Spleen (tissue), 11 donors: Measurements from ENCODE around the gene FBXW4. TPM values are rescaled to one million over a fixed set of nuclear protein-coding genes. Genes with fewer than 3 reads are reported as not detected.

Experiments
- DNase-seq: peaks from one replicate; pipeline ENCODE4 v3.0.0-alpha.2; 2020
- H3K27ac ChIP-seq, 8 donors: fragments of 200-600 bp; sonication (generic) in 7 of 8; 1 replicate in 4 of 8; 2 replicates in 4 of 8; pipeline versions ENCODE4 v1.5.0 to v1.8.0; 2016 to 2021; ENCODE audit warnings: inconsistent platforms in 4 of 8, mild to moderate bottlenecking in 4 of 8, moderate library complexity in 1 of 8
- H3K27me3 ChIP-seq, 7 donors: fragments of 200-600 bp; sonication (generic) in 6 of 7; replicated peaks in 1 of 7; 1 replicate in 4 of 7; 2 replicates in 3 of 7; pipeline versions ENCODE4 v1.5.0 to v1.8.0; 2016 to 2021; ENCODE audit warnings: inconsistent platforms in 3 of 7, mild to moderate bottlenecking in 1 of 7
- H3K36me3 ChIP-seq, 6 donors: fragments of 200-600 bp; sonication (generic) in 5 of 6; 1 replicate in 4 of 6; 2 replicates in 2 of 6; pipeline versions ENCODE4 v1.5.0 to v1.8.0; 2016 to 2021; ENCODE audit warnings: inconsistent platforms in 2 of 6
- H3K4me1 ChIP-seq, 6 donors: fragments of 200-600 bp; sonication (generic) in 5 of 6; 1 replicate in 3 of 6; 2 replicates in 3 of 6; pipeline versions ENCODE4 v1.5.0 to v1.8.0; 2016 to 2021; ENCODE audit warnings: inconsistent platforms in 3 of 6
- H3K4me3 ChIP-seq, 8 donors: fragments of 200-600 bp; sonication (generic) in 7 of 8; 1 replicate in 4 of 8; 2 replicates in 4 of 8; pipeline versions ENCODE4 v1.5.0 to v1.8.0; 2016 to 2021; ENCODE audit warnings: inconsistent platforms in 4 of 8, mild to moderate bottlenecking in 4 of 8, moderate library complexity in 2 of 8
- H3K9me3 ChIP-seq, 8 donors: fragments of 200-600 bp; sonication (generic) in 7 of 8; 1 replicate in 4 of 8; 2 replicates in 4 of 8; pipeline versions ENCODE4 v1.5.0 to v1.8.0; 2016 to 2021; ENCODE audit warnings: inconsistent platforms in 4 of 8
- POLR2A ChIP-seq, 3 donors: fragments of 450-650 bp; IDR thresholded peaks; one replicate each; pipeline ENCODE4 v1.5.1; 2017; ENCODE audit warnings: antibody characterized with exemption in 3 of 3, mild to moderate bottlenecking in 1 of 3
- POLR2AphosphoS5 ChIP-seq, 3 donors: sonication (generic); formaldehyde crosslinking; IDR thresholded peaks; one replicate each; pipeline ENCODE4 v1.5.1; 2017; ENCODE audit warnings: antibody characterized with exemption in 3 of 3
- WGBS, 5 donors: extraction: QIAGEN DNeasy Blood & Tissue Kit in 3 of 5; methylation state at CpG; one replicate each; pipeline versions ENCODE4 v1.1.5 to v1.1.7; 2013 to 2018; 5-methylcytosine and 5-hydroxymethylcytosine counted together
- intact Hi-C: fragments of 100-400 bp; cut with DNase I; formaldehyde crosslinking; loops from one replicate; pipeline ENCODE4 v1.15.0; 2023; ENCODE audit warnings: low total_unique reads
- polyA plus RNA-seq, 3 donors: library from polyadenylated mRNA; stranded (reverse); fragments of 200-250 nt; gene quantifications; one replicate each; pipeline ENCODE4 v1.2.1, GENCODE V29; 2013
- total RNA-seq, 7 donors: library from RNA; depleted of rRNA in 3 of 7; stranded (reverse); fragments of >200 nt in 3 of 7; fragmentation: NEBNext Ultra II Directional in 4 of 7; extraction: Animal tissue kit (Norgen Biotek cat#: 25700) in 4 of 7; gene quantifications; one replicate each; pipeline versions ENCODE4 v1.1.0 to v1.2.1, GENCODE V29; 2016 to 2021
- TF ChIP-seq, protein P1 (sequence below), 11 experiments: fragments of 200-600 bp in 7 of 11; fragments of 450-650 bp in 4 of 11; sonication (generic) in 4 of 11; IDR thresholded peaks in 8 of 11; conservative IDR thresholded peaks in 3 of 11; 1 replicate in 7 of 11; 2 replicates in 4 of 11; pipeline versions ENCODE4 v1.4.0 to v1.8.0; 2016 to 2021; ENCODE audit warnings: antibody characterized with exemption in 11 of 11, inconsistent platforms in 4 of 11, mild to moderate bottlenecking in 1 of 11
- donor health status: healthy with polysubstance abuse.
- donor health status: DM: no; HTN: no; CAD: no; lungs with moderate emphysema.
- donor health status: DM: no; HTN: no; CAD: no.
- donor health status: Bipolar disorder and iron deficiency.
- donor health status: healthy.
- donor health status: DM: no; HTN: no; CAD: no.
- donor health status: DM: yes; HTN: yes; CAD: no.

The FBXW4 gene
- total and polyA plus RNA-seq, 10 donors = 24.1 to 78.1 (median 54.8) TPM

DNA sequence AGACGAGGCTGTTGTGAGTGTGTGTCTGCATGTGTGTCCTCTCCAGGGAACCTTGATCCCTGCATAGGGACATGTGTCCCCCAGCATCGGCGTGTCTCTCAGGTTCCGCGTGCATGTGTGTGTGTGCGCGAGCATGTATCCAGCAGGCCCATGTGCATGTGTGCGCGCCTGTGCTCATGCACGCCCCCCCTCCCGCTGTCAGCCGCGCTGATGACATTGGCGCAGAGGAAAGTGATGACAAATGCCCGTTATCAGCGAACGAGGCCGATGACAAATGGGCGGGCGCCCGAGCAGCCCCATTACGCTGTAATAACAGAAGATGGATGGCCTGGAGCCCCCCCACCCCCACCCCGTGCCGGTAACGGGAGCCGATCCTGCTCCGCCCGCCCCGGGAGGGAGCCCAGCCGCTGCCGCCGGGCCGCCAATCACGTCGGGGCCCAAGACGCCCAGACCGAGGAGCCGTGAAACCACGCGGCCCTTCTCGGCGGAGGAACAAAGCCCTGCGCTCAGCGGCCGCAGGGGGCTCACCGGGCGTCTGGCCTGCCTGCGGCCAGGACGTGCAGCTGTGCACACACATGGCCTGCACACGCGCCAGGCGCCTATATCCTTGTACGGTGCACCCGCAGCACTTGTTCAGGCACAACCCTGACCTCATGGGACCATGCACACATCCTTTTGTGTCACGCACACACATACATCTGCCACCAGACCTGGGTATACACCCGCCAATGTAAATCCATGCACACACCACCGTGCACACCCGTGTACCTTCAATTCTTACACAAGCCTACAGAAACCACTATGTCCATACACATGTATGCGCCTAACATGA, 128.4 kb downstream of the FBXW4 start:
- Histone ChIP-seq H3K4me3 (peak overlapping the region in 5 of 8 donors; percentile 6 to 43 (median 12)), H3K27me3 (peaks cover 2 to 80% (median 39%) of the 10 kb centered on the region in 7 donors), H3K9me3 (no peaks in the 10 kb centered on the region), H3K36me3 (no peaks in the 10 kb centered on the region), H3K27ac (no peak overlapping the region), H3K4me1 (peaks cover 15 to 38% (median 29%) of the 10 kb centered on the region in 6 donors)
- 15 to 33% (median 17%) methylated on average over 28 to 59 of the region's 59 CpGs for WGBS, 5 donors
- TF ChIP-seq, protein P1, sequence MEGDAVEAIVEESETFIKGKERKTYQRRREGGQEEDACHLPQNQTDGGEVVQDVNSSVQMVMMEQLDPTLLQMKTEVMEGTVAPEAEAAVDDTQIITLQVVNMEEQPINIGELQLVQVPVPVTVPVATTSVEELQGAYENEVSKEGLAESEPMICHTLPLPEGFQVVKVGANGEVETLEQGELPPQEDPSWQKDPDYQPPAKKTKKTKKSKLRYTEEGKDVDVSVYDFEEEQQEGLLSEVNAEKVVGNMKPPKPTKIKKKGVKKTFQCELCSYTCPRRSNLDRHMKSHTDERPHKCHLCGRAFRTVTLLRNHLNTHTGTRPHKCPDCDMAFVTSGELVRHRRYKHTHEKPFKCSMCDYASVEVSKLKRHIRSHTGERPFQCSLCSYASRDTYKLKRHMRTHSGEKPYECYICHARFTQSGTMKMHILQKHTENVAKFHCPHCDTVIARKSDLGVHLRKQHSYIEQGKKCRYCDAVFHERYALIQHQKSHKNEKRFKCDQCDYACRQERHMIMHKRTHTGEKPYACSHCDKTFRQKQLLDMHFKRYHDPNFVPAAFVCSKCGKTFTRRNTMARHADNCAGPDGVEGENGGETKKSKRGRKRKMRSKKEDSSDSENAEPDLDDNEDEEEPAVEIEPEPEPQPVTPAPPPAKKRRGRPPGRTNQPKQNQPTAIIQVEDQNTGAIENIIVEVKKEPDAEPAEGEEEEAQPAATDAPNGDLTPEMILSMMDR (IDR thresholded peaks at IDR 0.05 in 8 of 11, conservative IDR thresholded peaks at IDR 0.05 in 3 of 11) = peak in 1 of 11 experiments; percentile 9
- TF ChIP-seq POLR2A (IDR thresholded peaks at IDR 0.05) = no peak
- peak in 2 of 3 donors; percentile 17 to 37 for TF ChIP-seq POLR2AphosphoS5 (IDR thresholded peaks at IDR 0.05)
- intact Hi-C loops = no loop called here
- no peak for DNase-seq

DNA sequence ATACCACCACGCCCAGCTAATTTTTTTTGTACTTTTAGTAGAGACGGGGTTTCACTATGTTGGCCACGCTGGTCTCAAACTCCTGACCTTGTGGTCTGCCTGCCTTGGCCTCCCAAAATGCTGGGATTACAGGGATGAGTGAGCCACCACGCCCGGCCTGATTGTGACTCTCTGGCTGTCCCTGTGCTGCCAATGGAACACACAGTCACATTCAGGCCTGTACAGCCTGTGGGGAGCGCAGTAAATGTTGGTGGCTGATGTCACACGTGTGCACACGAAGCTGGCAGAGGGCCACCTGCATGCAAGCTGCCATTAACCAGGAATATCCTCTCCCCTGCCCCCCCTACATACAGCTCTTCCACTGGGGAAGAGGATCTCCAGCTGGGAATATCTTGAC, 129.0 kb downstream of the FBXW4 start:
- 55 to 87% (median 79%) methylated on average over 5 to 8 of the region's 8 CpGs for WGBS, 5 donors
- Histone ChIP-seq H3K4me3 (peak overlapping the region in 2 of 8 donors; percentile 11 to 43), H3K27me3 (peaks cover 2 to 81% (median 39%) of the 10 kb centered on the region in 7 donors), H3K36me3 (no peaks in the 10 kb centered on the region), H3K4me1 (peaks cover 15 to 33% (median 27%) of the 10 kb centered on the region in 6 donors), H3K27ac (no peak overlapping the region), H3K9me3 (no peaks in the 10 kb centered on the region)
- TF ChIP-seq POLR2AphosphoS5 (IDR thresholded peaks at IDR 0.05) = no peak
- no peak for TF ChIP-seq POLR2A (IDR thresholded peaks at IDR 0.05)
- TF ChIP-seq, protein P1 (IDR thresholded peaks at IDR 0.05 in 8 of 11, conservative IDR thresholded peaks at IDR 0.05 in 3 of 11) = no peak
- intact Hi-C loops = no loop called here
- no peak for DNase-seq

DNA sequence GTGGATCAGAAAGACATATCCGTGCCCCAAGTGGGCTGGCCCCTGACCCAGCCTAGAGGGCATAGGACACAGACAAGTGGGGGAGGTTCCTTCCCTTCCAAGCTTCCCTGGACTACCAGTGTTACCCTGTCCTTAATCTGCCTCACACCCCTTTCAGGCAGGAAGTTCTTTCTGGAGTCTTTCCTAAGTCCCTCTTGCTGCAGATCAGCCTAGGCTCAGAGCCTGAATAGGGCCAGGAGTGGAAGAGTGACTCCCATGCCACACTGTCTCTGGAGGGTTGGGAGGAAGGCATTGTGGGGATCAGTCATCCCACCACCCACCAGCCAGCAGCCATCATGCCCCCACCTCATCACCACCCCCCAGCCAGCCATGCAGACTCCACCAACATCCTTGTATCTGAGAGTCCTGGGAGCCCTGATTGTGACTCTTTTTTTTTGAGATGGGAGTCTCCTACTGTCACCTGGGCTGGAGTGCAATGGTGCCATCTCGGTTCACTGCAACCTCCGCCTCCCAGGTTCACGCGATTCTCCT, 129.5 kb downstream of the FBXW4 start:
- TF ChIP-seq POLR2A (IDR thresholded peaks at IDR 0.05) (no peak), POLR2AphosphoS5 (IDR thresholded peaks at IDR 0.05) (no peak)
- TF ChIP-seq, protein P1 (IDR thresholded peaks at IDR 0.05 in 8 of 11, conservative IDR thresholded peaks at IDR 0.05 in 3 of 11) = no peak
- Histone ChIP-seq H3K27ac (no peak overlapping the region), H3K4me1 (peaks cover 10 to 33% (median 24%) of the 10 kb centered on the region in 6 donors), H3K27me3 (peaks cover 2 to 76% (median 39%) of the 10 kb centered on the region in 7 donors), H3K9me3 (no peaks in the 10 kb centered on the region), H3K4me3 (no peak overlapping the region), H3K36me3 (no peaks in the 10 kb centered on the region)
- intact Hi-C loops = no loop called here
- no peak for DNase-seq
- 84 to 91% (median 87%) methylated on average over 5 of the region's 5 CpGs for WGBS, 5 donors

DNA sequence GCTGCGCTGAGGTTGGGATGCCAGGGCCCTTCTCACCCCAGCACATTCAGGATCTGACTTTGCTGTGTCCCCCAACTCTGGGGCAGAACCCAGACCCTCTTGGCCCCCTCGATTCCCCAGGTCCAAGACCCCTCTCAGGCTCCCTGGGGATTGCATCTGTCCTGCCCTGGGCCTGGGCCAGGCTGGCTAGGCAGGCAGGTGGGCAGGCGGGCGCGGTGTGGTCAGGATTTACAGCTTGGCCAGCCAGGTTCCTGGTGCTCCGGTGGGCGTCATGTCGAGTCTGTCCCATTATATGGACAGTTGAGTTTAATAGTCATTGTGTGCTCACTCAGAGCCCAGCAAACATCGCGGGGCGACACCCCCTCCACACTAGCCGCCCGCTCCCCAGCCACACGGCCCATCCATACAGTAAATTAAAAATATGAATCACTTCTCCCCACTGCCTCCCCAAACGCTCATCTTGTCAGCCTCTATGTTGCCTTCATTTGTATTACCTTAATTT, 130.4 kb downstream of the FBXW4 start:
- intact Hi-C loops = no loop called here
- H3K36me3 ChIP-seq = no peaks in the 10 kb centered on the region
- H3K4me1 ChIP-seq = peaks cover 3 to 29% (median 19%) of the 10 kb centered on the region in 6 donors
- H3K27me3 ChIP-seq = peaks cover 2 to 67% (median 35%) of the 10 kb centered on the region in 7 donors
- no peaks in the 10 kb centered on the region for H3K9me3 ChIP-seq
- no peak overlapping the region for H3K4me3 ChIP-seq
- TF ChIP-seq POLR2A (IDR thresholded peaks at IDR 0.05) = no peak
- TF ChIP-seq POLR2AphosphoS5 (IDR thresholded peaks at IDR 0.05) = no peak
- TF ChIP-seq, protein P1 (IDR thresholded peaks at IDR 0.05 in 8 of 11, conservative IDR thresholded peaks at IDR 0.05 in 3 of 11) = no peak
- H3K27ac ChIP-seq = no peak overlapping the region
- WGBS, 5 donors = 88 to 91% (median 88%) methylated on average over 13 to 15 of the region's 15 CpGs
- no peak for DNase-seq
